CD4-positive, alpha-beta T cell (primary cell): Measurements from ENCODE around the gene TSPAN31. TPM values are rescaled to one million over a fixed set of nuclear protein-coding genes. Genes with fewer than 3 reads are reported as not detected.

Experiments used
- ATAC-seq: fragments of 200-7000 bp; cut with Tn5 transposase; one replicate; pipeline ENCODE4 v1.10.0; 2022; ENCODE audit warnings: mild to moderate bottlenecking; ENCODE audit not compliant: poor library complexity
- CTCF ChIA-PET: fragments of 350-600 bp; sonication (Branson Sonifier 250); formaldehyde crosslinking; loops from one replicate; lab custom pipeline; 2021; ENCODE audit warnings: antibody characterized with exemption, inconsistent platforms; lab: Charles Lee
- POLR2A ChIA-PET: fragments of 350-600 bp; sonication (Branson Sonifier 250); formaldehyde crosslinking; loops from one replicate; lab custom pipeline; 2021; ENCODE audit warnings: antibody characterized with exemption, inconsistent platforms; lab: Charles Lee
- DNase-seq, 14 experiments: peaks; one replicate each; pipeline ENCODE4 v3.0.0-alpha.2; 2013 to 2020; ENCODE audit warnings: mixed read lengths in 2 of 14
- H3K27ac ChIP-seq, 2 donors: one replicate each; pipeline versions ENCODE4 v1.5.1 to v1.7.0; 2013; ENCODE audit warnings: low read length in 2 of 2, low read depth in 1 of 2, mild to moderate bottlenecking in 1 of 2
- H3K27me3 ChIP-seq, 2 experiments: 1 replicate in 1 of 2; 2 replicates in 1 of 2; pipeline versions ENCODE4 v1.6.1 to v1.7.0; 2013; ENCODE audit warnings: low read length in 2 of 2, control low read depth in 1 of 2, mild to moderate bottlenecking in 1 of 2, moderate library complexity in 1 of 2; ENCODE audit not compliant: insufficient read depth in 2 of 2, control insufficient read depth in 1 of 2
- H3K36me3 ChIP-seq: one replicate; pipeline ENCODE4 v1.6.1; 2013; ENCODE audit warnings: low read length, control low read depth; ENCODE audit not compliant: insufficient read depth
- H3K4me1 ChIP-seq: one replicate; pipeline ENCODE4 v1.6.1; 2013; ENCODE audit warnings: low read length, control low read depth; ENCODE audit not compliant: insufficient read depth
- H3K4me3 ChIP-seq: one replicate; pipeline ENCODE4 v1.5.1; 2013; ENCODE audit warnings: mild to moderate bottlenecking, low read length, moderate library complexity
- H3K9me3 ChIP-seq, 2 experiments: 1 replicate in 1 of 2; 2 replicates in 1 of 2; pipeline versions ENCODE4 v1.6.1 to v1.7.0; 2013; ENCODE audit warnings: low read length in 2 of 2, mild to moderate bottlenecking in 2 of 2, control low read depth in 1 of 2, moderate library complexity in 1 of 2; ENCODE audit not compliant: control insufficient read depth in 1 of 2, insufficient read depth in 1 of 2
- H3K27ac Mint-ChIP-seq: one replicate; pipeline ENCODE4 v1.8.0; 2020; ENCODE audit warnings: mixed read lengths
- H3K27me3 Mint-ChIP-seq: one replicate; pipeline ENCODE4 v1.8.0; 2021; ENCODE audit warnings: mixed read lengths
- H3K36me3 Mint-ChIP-seq: one replicate; pipeline ENCODE4 v1.8.0; 2021; ENCODE audit warnings: low read depth, mixed read lengths
- H3K4me1 Mint-ChIP-seq: one replicate; pipeline ENCODE4 v1.8.0; 2021; ENCODE audit warnings: low read depth, mixed read lengths
- H3K4me3 Mint-ChIP-seq: one replicate; pipeline ENCODE4 v1.8.0; 2020; ENCODE audit warnings: mild to moderate bottlenecking, mixed read lengths
- H3K9me3 Mint-ChIP-seq: one replicate; pipeline ENCODE4 v1.8.0; 2020; ENCODE audit warnings: mixed read lengths
- CTCF ChIP-seq: fragments of 200-600 bp; IDR thresholded peaks from one replicate; pipeline ENCODE4 v1.8.0; 2022; ENCODE audit warnings: antibody characterized with exemption, mild to moderate bottlenecking
- intact Hi-C, 2 experiments: fragments of 100-400 bp; cut with DNase I in 1 of 2; cut with micrococcal nuclease in 1 of 2; formaldehyde crosslinking; loops; one replicate each; pipeline versions ENCODE4 v1.15.1 to v1.9.0; 2023 to 2025; cut with DNase I, micrococcal nuclease
- total RNA-seq, 174 experiments: library from RNA in 2 of 174; stranded (reverse) in 2 of 174; gene quantifications; one replicate each; pipeline ENCODE4 v1.2.3 and lab custom pipeline; 2021 to 2026

TSPAN31 gene
- total RNA-seq, 2 experiments from 2014 or later = 10.3 to 10.7 TPM

GRCh38 chr12:57760347-57760982 is 15.6 kb downstream of the TSPAN31 start:
- no peak overlapping the region for H3K4me3 ChIP-seq
- peaks cover 33% of the 10 kb centered on the region for H3K36me3 Mint-ChIP-seq
- peaks cover 8 to 13% of the 10 kb centered on the region in 2 experiments for H3K27me3 ChIP-seq
- H3K9me3 ChIP-seq = no peaks in the 10 kb centered on the region
- TF ChIP-seq CTCF = no peak
- peaks cover 35% of the 10 kb centered on the region for H3K4me1 ChIP-seq
- ChIA-PET POLR2A (interaction anchor here (0.7 to 2.6 kb wide), 4 partner anchors 12 to 136 kb away, joined by 3 to 7 read pairs (median 4); partner anchors contain the start of genes EEF1AKMT3, METTL1 and OS9), CTCF (no interaction called here)
- no peak for DNase-seq
- H3K9me3 Mint-ChIP-seq = no peaks in the 10 kb centered on the region
- H3K27ac Mint-ChIP-seq = no peak overlapping the region
- peaks cover 24% of the 10 kb centered on the region for H3K27me3 Mint-ChIP-seq
- no peak overlapping the region for H3K27ac ChIP-seq
- H3K4me3 Mint-ChIP-seq = no peak overlapping the region
- no peak for ATAC-seq
- peaks cover 51% of the 10 kb centered on the region for H3K4me1 Mint-ChIP-seq
- H3K36me3 ChIP-seq = peaks cover 17% of the 10 kb centered on the region
- intact Hi-C loops = no loop called here

GRCh38 chr12:57761391-57761998 is 16.7 kb downstream of the TSPAN31 start:
- H3K27ac ChIP-seq = no peak overlapping the region
- peaks cover 0 to 5% of the 10 kb centered on the region in 2 experiments for H3K9me3 ChIP-seq
- no peak for ATAC-seq
- Mint-ChIP-seq H3K36me3 (peaks cover 27% of the 10 kb centered on the region), H3K4me1 (peaks cover 53% of the 10 kb centered on the region), H3K27me3 (peaks cover 32% of the 10 kb centered on the region), H3K27ac (no peak overlapping the region), H3K9me3 (no peaks in the 10 kb centered on the region), H3K4me3 (no peak overlapping the region)
- peaks cover 17% of the 10 kb centered on the region for H3K36me3 ChIP-seq
- H3K4me1 ChIP-seq = peaks cover 38% of the 10 kb centered on the region
- CTCF ChIA-PET = no interaction called here
- POLR2A ChIA-PET = interaction anchor here (1.3 to 2.6 kb wide), 2 partner anchors 22 to 135 kb away, joined by 3 to 7 read pairs; partner anchors contain the start of gene TSFM
- H3K27me3 ChIP-seq = peaks cover 19 to 23% of the 10 kb centered on the region in 2 experiments
- DNase-seq = no peak
- no peak for TF ChIP-seq CTCF
- intact Hi-C loops = no loop called here
- H3K4me3 ChIP-seq = no peak overlapping the region

- intact Hi-C loops = no loop called here
- Mint-ChIP-seq H3K9me3 (no peaks in the 10 kb centered on the region), H3K36me3 (peaks cover 21% of the 10 kb centered on the region), H3K4me3 (no peak overlapping the region), H3K27me3 (peaks cover 35% of the 10 kb centered on the region), H3K4me1 (peaks cover 52% of the 10 kb centered on the region), H3K27ac (no peak overlapping the region)
- Histone ChIP-seq H3K9me3 (peaks cover 0 to 10% of the 10 kb centered on the region in 2 experiments), H3K27me3 (peaks cover 27 to 28% of the 10 kb centered on the region in 2 experiments), H3K27ac (no peak overlapping the region), H3K36me3 (peaks cover 17% of the 10 kb centered on the region), H3K4me3 (no peak overlapping the region), H3K4me1 (peaks cover 36% of the 10 kb centered on the region)
- ATAC-seq (no peak), DNase-seq (no peak)
- POLR2A ChIA-PET = interaction anchor here (1.3 kb wide), 1 partner anchor 21 kb away, joined by 3 read pairs; the partner anchor contains the start of gene TSFM
- CTCF ChIA-PET = no interaction called here
- no peak for TF ChIP-seq CTCF
These were observed 17.6 kb downstream of the TSPAN31 start for GRCh38 chr12:57762463-57762862.
